ENCODE measurements around the gene SRD5A1. TPM values are rescaled to one million over a fixed set of nuclear protein-coding genes. Genes with fewer than 3 reads are reported as not detected.

SRD5A1 gene
- total and polyA plus RNA-seq, 11 donors = 0.80 to 6.7 (median 3.8) TPM

DNA sequence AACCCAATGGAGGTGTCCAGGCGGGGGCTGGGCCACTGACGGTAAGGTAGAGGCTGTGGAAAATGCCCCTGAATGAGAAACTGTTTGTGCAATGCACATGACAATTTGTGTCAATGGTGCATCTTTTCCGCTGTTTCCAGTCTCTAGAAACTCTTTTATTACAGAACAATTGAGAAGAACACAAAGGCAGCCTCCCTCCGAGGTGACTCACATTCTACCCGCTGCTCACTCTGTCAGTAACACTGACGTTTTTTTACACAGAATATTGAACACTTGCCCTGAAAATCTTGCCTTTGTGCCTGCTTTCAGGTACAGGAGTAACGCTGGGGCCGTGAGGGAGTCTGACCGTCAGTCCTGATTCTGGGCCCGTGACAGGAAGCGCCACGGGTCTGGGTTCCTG, 68.3 kb downstream of the SRD5A1 start:
- no peak for ATAC-seq

GRCh38 chr5:6702633-6703032, 69.4 kb downstream of the SRD5A1 start:
- Histone ChIP-seq H3K4me3 (no peak overlapping the region), H3K4me1 (peaks cover 4 to 23% (median 18%) of the 10 kb centered on the region in 12 donors), H3K27me3 (peaks cover 0 to 6% (median 0%) of the 10 kb centered on the region in 9 donors), H3K9me3 (no peaks in the 10 kb centered on the region), H3K36me3 (no peaks in the 10 kb centered on the region), H3K27ac (no peak overlapping the region)
- no peak for DNase-seq
- 94 to 97% (median 96%) methylated on average over 6 of the region's 6 CpGs for WGBS, 4 donors
- no peak for ATAC-seq
- intact Hi-C loops (cut with DNase I) = loop anchor here in 1 of 10 donors (5.0 kb wide), 1 partner anchor 65 kb away; no protein-coding TSS in a partner anchor
- TF ChIP-seq, protein P1, sequence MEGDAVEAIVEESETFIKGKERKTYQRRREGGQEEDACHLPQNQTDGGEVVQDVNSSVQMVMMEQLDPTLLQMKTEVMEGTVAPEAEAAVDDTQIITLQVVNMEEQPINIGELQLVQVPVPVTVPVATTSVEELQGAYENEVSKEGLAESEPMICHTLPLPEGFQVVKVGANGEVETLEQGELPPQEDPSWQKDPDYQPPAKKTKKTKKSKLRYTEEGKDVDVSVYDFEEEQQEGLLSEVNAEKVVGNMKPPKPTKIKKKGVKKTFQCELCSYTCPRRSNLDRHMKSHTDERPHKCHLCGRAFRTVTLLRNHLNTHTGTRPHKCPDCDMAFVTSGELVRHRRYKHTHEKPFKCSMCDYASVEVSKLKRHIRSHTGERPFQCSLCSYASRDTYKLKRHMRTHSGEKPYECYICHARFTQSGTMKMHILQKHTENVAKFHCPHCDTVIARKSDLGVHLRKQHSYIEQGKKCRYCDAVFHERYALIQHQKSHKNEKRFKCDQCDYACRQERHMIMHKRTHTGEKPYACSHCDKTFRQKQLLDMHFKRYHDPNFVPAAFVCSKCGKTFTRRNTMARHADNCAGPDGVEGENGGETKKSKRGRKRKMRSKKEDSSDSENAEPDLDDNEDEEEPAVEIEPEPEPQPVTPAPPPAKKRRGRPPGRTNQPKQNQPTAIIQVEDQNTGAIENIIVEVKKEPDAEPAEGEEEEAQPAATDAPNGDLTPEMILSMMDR (IDR thresholded peaks at IDR 0.05) = no peak
- TF ChIP-seq POLR2A (IDR thresholded peaks at IDR 0.05) = no peak

More for the DNA sequence above, 68.3 kb downstream of the SRD5A1 start:
- peaks cover 0 to 6% (median 0%) of the 10 kb centered on the region in 9 donors for H3K27me3 ChIP-seq
- H3K27ac ChIP-seq = no peak overlapping the region
- intact Hi-C loops (cut with DNase I) = loop anchor here in 1 of 10 donors (5.0 kb wide), 1 partner anchor 64 kb away; no protein-coding TSS in a partner anchor
- H3K36me3 ChIP-seq = no peaks in the 10 kb centered on the region
- DNase-seq = no peak
- H3K4me3 ChIP-seq = no peak overlapping the region
- TF ChIP-seq, protein P1 (IDR thresholded peaks at IDR 0.05) = no peak
- TF ChIP-seq POLR2A (IDR thresholded peaks at IDR 0.05) = no peak
- WGBS, 4 donors = 87 to 90% (median 89%) methylated on average over 12 of the region's 12 CpGs
- peaks cover 4 to 23% (median 18%) of the 10 kb centered on the region in 12 donors for H3K4me1 ChIP-seq
- no peaks in the 10 kb centered on the region for H3K9me3 ChIP-seq

DNA sequence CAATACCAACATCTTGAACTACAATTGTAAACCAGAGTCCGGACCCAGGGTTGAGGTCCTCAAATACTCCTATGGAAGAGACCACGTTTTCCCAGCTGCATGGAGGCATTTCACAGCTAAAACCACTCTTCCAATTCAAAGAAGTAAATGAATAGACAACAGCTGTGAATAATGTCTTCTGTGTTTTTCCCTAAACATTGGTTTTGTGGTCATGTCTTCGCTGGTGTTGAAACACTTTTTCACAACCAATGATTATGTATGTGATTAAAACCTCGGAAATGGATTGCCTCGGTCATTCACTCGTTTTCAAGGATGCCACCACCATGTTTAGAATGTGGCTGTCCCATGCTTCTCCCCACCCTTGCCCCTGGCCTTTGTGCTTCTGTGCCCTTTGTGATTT, 70.6 kb downstream of the SRD5A1 start:
- peaks cover 0 to 2% (median 0%) of the 10 kb centered on the region in 9 donors for H3K27me3 ChIP-seq
- peaks cover 4 to 25% (median 19%) of the 10 kb centered on the region in 12 donors for H3K4me1 ChIP-seq
- 63 to 77% (median 64%) methylated on average over 6 of the region's 6 CpGs for WGBS, 4 donors
- H3K36me3 ChIP-seq = no peaks in the 10 kb centered on the region
- no peaks in the 10 kb centered on the region for H3K9me3 ChIP-seq
- TF ChIP-seq, protein P1 (IDR thresholded peaks at IDR 0.05) = no peak
- TF ChIP-seq POLR2A (IDR thresholded peaks at IDR 0.05) = no peak
- peak overlapping the region; percentile 72 to 93 (median 88) for H3K27ac ChIP-seq
- intact Hi-C loops (cut with DNase I) = loop anchor here in 1 of 10 donors (5.0 kb wide), 1 partner anchor 67 kb away; no protein-coding TSS in a partner anchor
- ATAC-seq (no peak), DNase-seq (no peak)
- H3K4me3 ChIP-seq = no peak overlapping the region

- ATAC-seq (peak; percentile 94 to 97 (median 96)), DNase-seq (peak; percentile 73 to 90 (median 84))
- peaks cover 4 to 25% (median 19%) of the 10 kb centered on the region in 12 donors for H3K4me1 ChIP-seq
- H3K9me3 ChIP-seq = no peaks in the 10 kb centered on the region
- no peaks in the 10 kb centered on the region for H3K36me3 ChIP-seq
- intact Hi-C loops (cut with DNase I) = loop anchor here in 1 of 10 donors (5.0 kb wide), 1 partner anchor 67 kb away; no protein-coding TSS in a partner anchor
- 8 to 19% (median 17%) methylated on average over 11 of the region's 11 CpGs for WGBS, 4 donors
- TF ChIP-seq, protein P1 (IDR thresholded peaks at IDR 0.05) = no peak
- no peak for TF ChIP-seq POLR2A (IDR thresholded peaks at IDR 0.05)
- H3K27me3 ChIP-seq = peaks cover 0 to 2% (median 0%) of the 10 kb centered on the region in 9 donors
- no peak overlapping the region for H3K4me3 ChIP-seq
- H3K27ac ChIP-seq = peak overlapping the region; percentile 72 to 93 (median 88)
These were observed 71.2 kb downstream of the SRD5A1 start for GRCh38 chr5:6704361-6704851.
